Measurements from ENCODE around the gene POLR2L.

POLR2L gene

DNA sequence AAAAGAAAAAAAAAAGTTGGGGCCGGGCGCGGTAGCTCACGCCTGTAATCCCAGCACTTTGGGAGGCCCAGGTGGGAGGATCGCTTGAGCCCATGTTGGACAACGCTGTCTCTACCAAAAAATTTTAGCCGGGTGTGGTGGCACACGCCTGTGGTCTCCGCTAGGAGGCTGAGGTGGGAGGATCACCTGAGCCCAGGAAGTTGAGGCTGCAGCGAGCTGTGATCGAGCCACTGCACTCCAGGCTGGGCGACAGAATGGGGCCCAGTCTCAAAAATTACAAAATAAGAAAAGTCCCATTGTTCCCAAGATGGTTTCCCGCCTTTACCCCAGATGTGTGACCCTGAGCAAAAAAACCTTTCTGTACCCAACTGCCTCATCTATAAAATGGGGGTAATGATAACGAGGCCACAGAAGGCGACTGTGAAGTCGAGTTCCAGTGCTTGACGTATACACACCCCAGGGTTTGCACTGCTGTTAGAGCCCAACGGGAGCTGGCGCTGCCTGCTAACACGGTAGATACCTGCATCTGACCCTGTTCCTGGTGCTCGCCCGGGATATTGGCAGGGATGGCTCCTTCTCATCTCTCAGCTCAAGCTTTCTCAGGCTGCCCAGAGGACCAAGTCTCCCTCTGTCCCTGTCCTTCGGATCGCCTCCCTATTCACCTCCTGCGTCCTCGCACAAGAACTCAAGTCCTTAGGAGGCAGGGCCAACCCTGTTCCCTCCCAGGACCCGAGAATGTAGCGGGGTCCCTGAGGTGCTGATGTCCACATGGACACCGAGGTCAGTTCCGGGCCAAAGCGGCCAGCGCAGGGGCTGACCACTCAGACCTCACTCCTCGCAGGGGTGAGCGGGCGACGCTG lies 33.7 kb downstream of the POLR2L start:
- peak in 1 of 2 experiments; percentile 60 for DNase-seq

- DNase-seq: no peak
Observed at GRCh38 chr11:804599-804964, 37.7 kb downstream of the POLR2L start.

DNA sequence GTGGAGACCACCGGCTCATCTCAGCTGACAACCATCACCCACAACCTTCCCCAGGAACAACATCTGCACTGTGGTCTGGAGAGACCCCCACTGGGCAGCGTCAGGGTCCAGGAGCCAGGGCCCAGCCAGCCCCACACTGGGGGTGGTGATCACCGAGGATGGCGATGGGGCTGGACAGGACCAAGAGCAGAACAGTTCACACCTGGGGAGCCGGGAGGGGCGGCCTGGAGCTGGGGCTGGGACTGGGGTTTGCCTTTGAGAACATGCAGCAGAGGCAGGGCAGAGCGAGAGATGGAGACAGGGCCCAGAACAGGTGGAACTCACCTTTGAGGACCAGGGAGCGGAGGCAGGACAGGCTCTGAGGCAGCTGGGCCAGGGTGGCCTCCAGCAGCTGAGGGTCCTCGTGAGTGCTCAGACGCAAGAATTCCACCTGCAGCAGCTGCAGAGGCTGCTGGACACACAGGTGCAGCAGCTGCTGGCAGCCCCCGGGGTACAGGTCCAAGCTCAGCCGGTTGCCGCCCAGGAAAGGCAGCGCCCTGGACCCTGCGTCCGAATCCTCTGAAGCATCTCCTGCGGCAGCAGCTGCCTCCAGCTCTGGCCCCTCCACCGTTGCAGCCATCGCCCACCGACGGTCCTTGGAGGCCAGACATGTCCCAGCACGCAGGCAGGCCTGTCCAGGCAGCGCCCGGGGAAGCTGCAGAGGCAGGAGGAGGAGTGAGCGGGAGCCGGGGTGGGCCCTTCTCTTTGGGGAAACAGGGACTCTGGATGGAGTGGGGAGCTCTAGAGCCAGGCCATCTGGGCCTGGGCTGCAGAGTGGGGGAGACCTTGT lies 38.3 kb downstream of the POLR2L start:
- no peak for DNase-seq

DNA sequence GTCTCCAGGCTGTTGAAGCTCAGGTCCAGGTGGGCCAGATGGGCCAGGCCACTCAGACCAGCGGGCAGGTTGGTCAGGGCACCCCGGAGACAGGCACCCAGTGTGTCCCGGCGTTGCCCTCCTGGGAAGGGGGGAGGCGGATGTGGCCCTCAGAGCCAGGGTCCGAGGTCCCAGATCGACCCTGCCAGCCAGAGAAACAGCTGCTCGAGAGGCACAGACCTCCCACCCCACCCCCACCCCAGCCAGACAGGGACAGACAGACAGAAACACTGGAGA lies 38.9 kb downstream of the POLR2L start:
- no peak for DNase-seq

DNA sequence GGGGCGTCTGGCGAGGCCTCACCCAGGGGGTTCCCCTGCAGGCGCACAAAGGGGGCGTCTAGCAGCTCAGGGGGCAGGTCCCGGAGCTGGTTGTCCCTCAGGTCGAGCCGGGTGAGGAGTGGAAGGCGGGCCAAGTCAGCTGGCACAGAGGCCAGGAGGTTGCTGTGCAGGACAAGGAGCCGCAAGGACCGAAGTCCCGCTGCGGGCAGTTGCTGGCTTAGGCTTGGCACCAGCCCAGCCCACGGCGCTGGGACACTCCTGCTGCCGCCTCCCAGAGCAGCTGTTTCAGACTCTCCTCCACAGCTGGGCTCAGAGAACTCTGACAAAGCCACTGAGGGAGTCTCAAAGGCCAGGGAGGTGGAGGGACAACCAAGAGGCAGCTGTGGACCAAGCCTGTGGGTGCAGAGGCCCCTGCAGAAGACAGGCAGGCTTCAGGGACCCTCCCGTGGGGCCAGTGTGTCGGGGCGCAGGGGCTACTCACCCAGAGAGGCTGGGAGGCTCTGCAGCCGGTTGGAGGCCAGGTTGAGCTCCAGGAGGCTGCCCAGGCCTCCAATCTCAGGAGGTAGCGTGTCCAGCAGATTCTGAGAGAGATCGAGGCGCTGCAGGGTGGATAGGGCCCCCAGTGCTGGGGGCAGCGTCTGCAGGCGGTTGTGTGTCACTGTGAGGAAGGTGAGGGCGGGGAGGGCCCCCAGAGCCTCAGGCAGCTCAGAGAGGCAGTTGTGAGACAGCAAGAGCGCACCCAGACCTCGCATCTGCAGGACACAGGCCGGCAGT lies 39.4 kb downstream of the POLR2L start:
- DNase-seq: no peak

- no peak for DNase-seq
Observed at GRCh38 chr11:802018-802617, 40.2 kb downstream of the POLR2L start.

DNA sequence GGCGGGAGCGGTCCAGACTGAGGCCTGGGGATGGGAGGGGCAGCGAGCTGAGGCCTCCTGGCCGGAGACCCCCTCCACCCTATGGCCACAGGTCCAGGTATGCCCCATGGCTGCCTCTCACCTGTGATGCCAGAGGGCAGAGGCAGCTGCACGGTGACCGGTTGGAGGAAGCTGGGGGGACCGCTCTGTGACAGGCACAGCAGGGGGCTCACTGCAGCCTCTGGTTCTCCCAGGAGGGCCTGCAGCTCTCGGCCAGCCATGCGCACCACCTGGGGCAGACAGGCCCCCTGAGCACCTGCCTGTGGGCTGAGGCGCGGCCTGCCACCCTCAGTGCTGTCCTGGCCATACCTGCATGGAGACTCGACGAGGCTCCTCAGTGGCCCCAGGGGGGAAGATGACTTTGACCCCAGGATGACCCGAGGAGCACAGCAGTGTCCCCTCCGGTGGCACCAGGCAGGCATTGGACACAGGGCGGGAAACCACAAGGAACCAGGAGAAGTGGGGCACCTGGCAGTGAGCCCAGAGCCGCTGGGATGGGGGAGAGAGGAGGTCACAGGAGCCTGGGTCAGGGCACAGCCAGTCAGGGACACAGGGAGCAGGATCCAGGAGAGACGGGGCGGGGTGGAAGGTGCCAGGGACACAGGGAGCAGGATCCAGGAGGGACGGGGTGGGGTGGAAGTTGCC lies 41.1 kb downstream of the POLR2L start:
- no peak for DNase-seq

- DNase-seq: no peak
Observed at GRCh38 chr11:800473-800872, 41.9 kb downstream of the POLR2L start.

GRCh38 chr11:799641-800316 lies 42.5 kb downstream of the POLR2L start:
- no peak for DNase-seq

GRCh38 chr11:798093-798713 lies 44.1 kb downstream of the POLR2L start, which contains the start of gene SLC25A22:
Gene SLC25A22, minus strand, starts transcription at chr11:798281. Its CDS starts 3,275 bp downstream, at chr11:795006.
- peak in 1 of 2 experiments; percentile 62 for DNase-seq

DNA sequence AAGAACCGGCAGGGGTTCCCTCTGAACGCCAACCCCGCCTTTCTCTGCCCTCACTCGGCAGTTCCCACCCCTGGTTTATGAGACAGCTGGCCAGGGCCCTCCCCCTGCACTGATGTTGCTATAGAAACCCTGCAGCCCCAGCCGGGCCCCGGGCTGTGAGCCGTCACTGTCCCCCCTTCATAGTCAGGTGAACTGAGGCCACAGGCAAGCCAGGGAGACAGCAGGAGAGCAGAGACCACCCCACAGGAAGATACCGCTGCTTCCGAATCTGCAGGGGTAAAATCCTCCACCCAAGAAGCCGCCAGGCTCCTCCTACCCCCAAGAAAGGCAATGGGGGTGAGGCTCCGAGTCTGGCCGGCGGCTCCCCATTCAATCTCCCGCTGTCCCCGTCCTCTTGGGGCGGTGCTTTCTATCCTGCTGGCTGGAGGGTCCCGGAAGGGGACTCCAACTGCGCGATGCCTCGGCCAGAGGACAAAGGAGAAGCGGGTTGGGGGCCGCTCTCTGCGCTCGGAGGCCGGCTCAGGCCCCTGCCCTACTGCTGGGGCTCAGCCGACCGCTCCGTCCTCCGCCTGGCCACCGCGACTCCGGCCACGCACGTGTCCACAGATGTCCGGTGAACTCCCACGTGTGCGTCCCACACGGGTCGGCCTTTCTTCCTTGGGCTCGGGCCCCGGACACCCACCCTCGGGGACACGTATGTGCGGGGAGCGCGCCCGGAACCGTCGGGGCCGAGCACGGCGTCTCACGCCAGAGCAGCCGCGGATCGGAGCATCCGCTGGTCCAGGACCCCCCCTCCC lies 44.8 kb downstream of the POLR2L start:
- DNase-seq: peak; percentile 48 to 74

GRCh38 chr11:796565-797295 lies 45.6 kb downstream of the POLR2L start:
- DNase-seq: no peak

GRCh38 chr11:795634-796564 lies 46.4 kb downstream of the POLR2L start:
- peak; percentile 68 to 72 for DNase-seq

DNA sequence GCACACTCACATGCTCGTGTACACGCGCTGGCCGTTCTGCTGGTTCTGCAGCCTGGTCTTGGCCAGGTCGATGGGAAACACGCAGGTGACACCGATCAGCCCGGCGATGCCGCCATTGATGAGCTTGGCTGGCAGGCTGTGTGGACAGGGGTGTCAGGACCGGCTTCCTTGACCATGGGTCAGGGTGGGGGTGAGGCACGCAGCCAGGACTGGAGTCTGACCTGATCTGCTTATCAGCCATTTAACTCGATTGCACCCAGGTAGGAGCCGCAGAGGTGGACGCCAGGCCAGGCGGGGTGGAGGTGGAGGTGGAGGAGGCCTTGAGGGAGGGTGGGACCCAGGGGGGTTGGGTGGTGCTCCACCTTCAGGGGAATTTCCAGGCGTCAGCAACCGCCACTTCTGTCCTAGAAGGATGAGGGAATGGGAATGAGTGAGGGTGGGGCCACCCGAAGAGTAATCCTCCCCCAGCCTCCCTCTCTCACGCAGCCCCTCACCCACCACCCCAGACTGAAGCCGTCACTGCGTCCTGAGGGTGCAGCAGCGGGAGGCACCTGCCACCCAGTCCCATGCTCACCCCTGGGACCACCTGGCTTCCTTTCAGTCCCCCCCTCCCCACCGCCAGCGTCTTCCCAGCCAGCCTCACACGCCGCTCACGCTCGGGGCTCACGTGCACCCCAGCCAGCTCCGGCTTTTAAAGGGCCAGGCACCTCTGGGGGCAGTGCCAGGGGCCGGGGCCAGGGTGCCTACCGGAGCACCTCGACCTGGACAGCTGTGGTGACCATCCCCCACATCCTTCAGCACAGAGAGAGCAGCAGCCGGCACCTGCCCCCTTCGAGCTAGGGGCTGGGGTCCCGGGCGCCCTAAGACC lies 47.3 kb downstream of the POLR2L start:
- DNase-seq: no peak

- DNase-seq: no peak
Observed at GRCh38 chr11:794013-794765, 48.1 kb downstream of the POLR2L start.

- no peak for DNase-seq
Observed at GRCh38 chr11:793556-793955, 48.8 kb downstream of the POLR2L start.

GRCh38 chr11:792873-793272 lies 49.5 kb downstream of the POLR2L start:
- no peak for DNase-seq

Data from SW 1271 (cell line).